ENCODE data around the gene GABBR2.
A peak's percentile ranks its signal among the peaks of the same experiment; 100 is the strongest.

GABBR2 gene

DNA sequence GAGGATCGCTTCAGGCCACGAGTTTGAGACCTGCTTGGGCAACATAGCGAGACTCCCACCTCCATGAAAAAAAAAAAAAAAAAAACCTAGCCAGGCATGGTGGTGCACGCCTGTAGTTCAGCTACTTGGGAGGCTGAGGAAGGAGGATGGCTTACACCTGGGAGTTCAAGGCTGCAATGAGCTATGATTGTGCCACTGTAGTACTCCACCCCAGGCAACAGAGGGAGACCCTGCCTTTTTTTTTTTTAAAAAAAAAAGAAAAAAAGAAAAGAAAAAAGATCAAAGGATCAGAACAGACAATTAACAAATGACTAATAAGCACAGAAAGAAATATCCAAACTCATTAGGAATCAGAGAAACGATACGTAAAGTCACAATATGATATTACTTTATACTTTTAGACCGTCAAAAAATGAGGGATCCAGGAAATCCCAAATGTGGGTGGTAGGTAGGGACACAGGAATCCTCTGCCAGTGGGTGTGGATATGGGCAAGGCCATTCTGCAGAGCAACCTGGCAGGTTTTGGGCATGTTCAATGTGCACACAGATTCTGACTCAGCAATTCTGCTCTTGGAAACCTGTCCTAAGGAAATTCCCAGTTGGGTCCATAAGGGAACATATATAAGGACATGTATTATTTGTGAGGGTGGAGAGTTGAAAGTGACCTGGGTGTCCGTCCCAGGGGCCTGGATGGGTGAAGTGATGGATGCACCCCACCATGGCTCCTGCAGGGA is 308.6 kb downstream of the GABBR2 start:
- H3K4me3 ChIP-seq (replicated peaks; ENCODE audit: low read depth, low read length): no peak overlapping the region
- TF ChIP-seq CTCF (IDR thresholded peaks at IDR 0.05; ENCODE audit: low read length, missing control alignments): no peak
- no peak for DNase-seq (ENCODE audit: low read depth)

DNA sequence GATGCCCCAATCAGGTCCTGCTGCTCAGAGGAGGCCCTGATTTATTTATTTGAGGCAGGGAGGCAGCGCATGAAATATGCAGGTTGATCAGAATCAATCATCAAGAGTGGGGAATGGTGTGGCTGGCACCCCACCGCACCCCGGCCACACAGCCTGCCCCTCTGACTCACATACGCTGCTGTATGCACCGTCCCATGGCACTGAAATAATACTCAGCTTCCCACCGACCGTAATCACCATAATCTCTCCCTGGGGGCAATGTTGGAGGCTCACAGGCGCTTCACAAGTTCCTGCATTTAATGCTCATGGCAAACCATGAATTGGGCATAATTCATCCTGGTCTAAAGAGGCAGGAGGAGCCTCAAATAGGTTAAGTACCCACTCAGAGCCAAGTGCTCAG is 312.1 kb downstream of the GABBR2 start:
- no peak for TF ChIP-seq CTCF (IDR thresholded peaks at IDR 0.05; ENCODE audit: low read length, missing control alignments)
- DNase-seq (ENCODE audit: low read depth): no peak
- H3K4me3 ChIP-seq (replicated peaks; ENCODE audit: low read depth, low read length): no peak overlapping the region

DNA sequence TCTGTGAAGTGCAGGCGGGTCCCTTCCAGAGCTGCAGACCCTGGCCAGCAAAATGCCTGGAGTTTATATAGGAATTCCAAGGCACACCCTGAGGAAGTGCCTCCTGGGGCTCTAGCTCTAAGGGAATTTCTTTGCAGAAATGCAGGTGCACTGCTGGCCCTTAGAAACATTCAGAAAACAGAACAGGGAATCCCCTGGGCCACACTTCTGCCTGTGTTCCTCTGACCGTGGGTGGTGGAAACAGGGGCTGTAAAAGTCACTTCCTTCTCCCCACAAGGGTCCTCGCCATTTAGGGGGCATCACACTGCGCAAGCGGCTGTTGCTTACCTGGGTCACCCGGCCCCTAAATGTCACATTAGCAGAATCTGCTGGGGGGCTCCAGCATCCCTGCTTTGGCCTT is 312.5 kb downstream of the GABBR2 start:
- no peak for TF ChIP-seq CTCF (IDR thresholded peaks at IDR 0.05; ENCODE audit: low read length, missing control alignments)
- DNase-seq (ENCODE audit: low read depth): no peak

DNA sequence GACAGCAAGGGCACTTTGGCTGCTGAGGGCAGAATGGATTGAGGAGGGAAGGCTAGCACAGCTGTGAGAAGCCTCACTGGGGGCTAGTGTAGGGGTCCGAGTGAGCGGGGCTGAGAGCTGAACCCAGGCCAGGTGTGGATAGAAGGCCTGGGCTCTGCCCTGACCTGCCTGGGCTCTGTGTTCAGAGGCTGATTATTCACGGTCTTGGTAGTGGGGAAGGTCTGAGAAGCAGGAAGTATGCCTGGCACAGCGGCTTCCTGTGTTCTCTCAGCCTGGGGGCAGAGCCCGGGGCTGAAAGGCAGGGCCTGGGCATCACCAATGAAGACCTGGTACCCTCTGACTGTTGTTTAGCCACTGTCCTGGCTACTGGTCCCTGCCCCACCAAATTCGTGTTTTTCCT is 316.9 kb downstream of the GABBR2 start:
- no peak overlapping the region for H3K4me3 ChIP-seq (replicated peaks; ENCODE audit: low read depth, low read length)
- DNase-seq (ENCODE audit: low read depth): no peak
- no peak for TF ChIP-seq CTCF (IDR thresholded peaks at IDR 0.05; ENCODE audit: low read length, missing control alignments)

More for the DNA sequence above, 312.5 kb downstream of the GABBR2 start:
- H3K4me3 ChIP-seq (replicated peaks; ENCODE audit: low read depth, low read length): no peak overlapping the region

DNA sequence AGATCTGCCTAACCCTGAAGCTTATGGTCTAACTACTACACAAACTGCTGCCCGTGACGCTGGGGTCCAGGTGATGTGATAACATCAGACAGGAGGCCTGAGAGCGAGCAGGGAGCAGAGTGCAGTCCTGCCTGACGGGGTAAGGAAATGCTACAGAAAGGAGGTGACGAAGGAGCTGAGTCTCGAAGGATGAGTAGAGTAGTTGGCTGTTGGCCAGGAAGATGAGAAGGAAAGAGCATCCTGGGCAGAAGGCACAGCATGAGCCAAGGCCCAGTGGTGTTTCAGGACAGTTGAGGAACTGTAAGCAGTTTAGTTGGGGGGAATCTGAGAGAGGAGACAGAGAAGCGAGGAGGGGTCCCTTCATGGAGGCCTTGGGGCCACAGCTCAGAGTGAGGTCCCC is 317.3 kb downstream of the GABBR2 start:
- no peak overlapping the region for H3K4me3 ChIP-seq (replicated peaks; ENCODE audit: low read depth, low read length)
- no peak for DNase-seq (ENCODE audit: low read depth)
- TF ChIP-seq CTCF (IDR thresholded peaks at IDR 0.05; ENCODE audit: low read length, missing control alignments): no peak

DNA sequence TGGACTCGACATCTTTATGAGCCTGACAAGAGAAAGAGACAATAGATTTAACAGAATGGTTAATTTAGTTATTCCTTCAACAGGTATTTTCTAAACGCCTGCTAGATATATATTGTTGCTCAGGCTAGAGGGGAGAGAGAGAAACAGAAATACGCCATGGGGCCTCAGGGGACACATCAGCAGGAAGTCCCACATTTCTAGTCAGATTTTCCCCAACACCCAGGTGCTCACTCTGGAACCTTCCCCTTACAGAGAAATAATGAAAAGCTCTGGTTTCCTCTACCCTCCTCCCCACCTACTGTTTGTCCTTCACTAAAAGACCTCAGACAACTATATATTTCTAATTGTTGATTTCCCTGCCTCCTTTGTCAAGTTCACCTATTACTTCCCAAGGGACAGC is 323.0 kb downstream of the GABBR2 start:
- DNase-seq (ENCODE audit: low read depth): no peak
- H3K4me3 ChIP-seq (replicated peaks; ENCODE audit: low read depth, low read length): no peak overlapping the region
- no peak for TF ChIP-seq CTCF (IDR thresholded peaks at IDR 0.05; ENCODE audit: low read length, missing control alignments)

GRCh38 chr9:98383758-98384157 is 325.0 kb downstream of the GABBR2 start:
- peak; percentile 39 for DNase-seq (ENCODE audit: low read depth)
- peak; percentile 44 for TF ChIP-seq CTCF (IDR thresholded peaks at IDR 0.05; ENCODE audit: low read length, missing control alignments)

More at GRCh38 chr9:98383758-98384157, 325.0 kb downstream of the GABBR2 start:
- no peak overlapping the region for H3K4me3 ChIP-seq (replicated peaks; ENCODE audit: low read depth, low read length)

Measured in fibroblast of pulmonary artery (primary cell).